Body of pancreas (tissue), 4 donors: ENCODE results near the gene NRP1. TPM values are rescaled to one million over a fixed set of nuclear protein-coding genes. Genes with fewer than 3 reads are reported as not detected.

Source experiments
- ATAC-seq: fragments of 150-250 bp; one replicate; pipeline ENCODE4 v1.9.1; 2016
- DNase-seq, 4 donors: peaks; one replicate each; pipeline ENCODE4 v3.0.0-alpha.2; 2019
- H3K27ac ChIP-seq, 4 donors: fragments of 200-600 bp; sonication (generic); 1 replicate in 3 of 4; 2 replicates in 1 of 4; pipeline versions ENCODE4 v1.5.1 to v1.6.1; 2016 to 2019; ENCODE audit warnings: mild to moderate bottlenecking in 1 of 4, mixed read lengths in 1 of 4, moderate library complexity in 1 of 4
- H3K27me3 ChIP-seq, 2 donors: fragments of 200-600 bp; sonication (generic); one replicate each; pipeline ENCODE4 v1.6.0; 2016; ENCODE audit warnings: mild to moderate bottlenecking in 1 of 2
- H3K36me3 ChIP-seq, 2 donors: fragments of 200-600 bp; sonication (generic); replicated peaks in 1 of 2; 2 replicates each; pipeline ENCODE4 v1.5.1; 2016; ENCODE audit warnings: low read depth in 2 of 2; ENCODE audit not compliant: insufficient read depth in 1 of 2
- H3K4me1 ChIP-seq: fragments of 200-600 bp; sonication (generic); one replicate; pipeline ENCODE4 v1.6.0; 2016
- H3K4me3 ChIP-seq, 2 donors: fragments of 200-600 bp; sonication (generic); 1 replicate in 1 of 2; 2 replicates in 1 of 2; pipeline ENCODE4 v1.5.1; 2016 to 2019
- H3K9me3 ChIP-seq, 3 donors: fragments of 200-600 bp; sonication (generic); 1 replicate in 2 of 3; 2 replicates in 1 of 3; pipeline ENCODE4 v1.5.1; 2016
- CTCF ChIP-seq, 7 experiments: fragments of 450-650 bp in 4 of 7; fragments of 200-600 bp in 3 of 7; sonication (generic) in 3 of 7; IDR thresholded peaks; one replicate each; pipeline ENCODE4 v1.5.1; 2016 to 2019; ENCODE audit warnings: antibody characterized with exemption in 7 of 7
- POLR2A ChIP-seq, 3 donors: fragments of 450-650 bp; IDR thresholded peaks; one replicate each; pipeline ENCODE4 v1.6.1; 2016; ENCODE audit warnings: antibody characterized with exemption in 3 of 3, mild to moderate bottlenecking in 2 of 3
- WGBS, 2 donors: methylation state at CpG; one replicate each; pipeline ENCODE4 v1.1.5; 2017; 5-methylcytosine and 5-hydroxymethylcytosine counted together
- intact Hi-C: fragments of 100-400 bp; cut with DNase I; formaldehyde crosslinking; loops from one replicate; pipeline ENCODE4 v1.15.1; 2023
- total RNA-seq, 2 donors: library from RNA; depleted of rRNA; stranded (reverse); fragments of >200 nt; gene quantifications; one replicate each; pipeline ENCODE4 v1.1.0, GENCODE V29; 2016

The NRP1 gene
- total RNA-seq, 2 donors from 2014 or later = 37.6 to 62.6 TPM

GRCh38 chr10:33331379-33331694 lies 3.1 kb downstream of the NRP1 start:
- WGBS, 2 donors = 2 to 9% methylated on average over 2 of the region's 2 CpGs
- DNase-seq = no peak
- Histone ChIP-seq H3K4me3 (no peak overlapping the region), H3K9me3 (no peaks in the 10 kb centered on the region), H3K27me3 (no peaks in the 10 kb centered on the region), H3K27ac (peak overlapping the region in 3 of 4 donors; percentile 8 to 39 (median 10)), H3K4me1 (peaks cover 30% of the 10 kb centered on the region), H3K36me3 (no peaks in the 10 kb centered on the region)
- ATAC-seq = no peak
- TF ChIP-seq POLR2A (IDR thresholded peaks at IDR 0.05) = no peak
- no peak for TF ChIP-seq CTCF (IDR thresholded peaks at IDR 0.05)
- intact Hi-C loops = no loop called here

GRCh38 chr10:33330543-33331378 lies 3.7 kb downstream of the NRP1 start:
- Histone ChIP-seq H3K27me3 (no peaks in the 10 kb centered on the region), H3K36me3 (no peaks in the 10 kb centered on the region), H3K4me1 (peaks cover 26% of the 10 kb centered on the region), H3K4me3 (peak overlapping the region in 1 of 2 donors; percentile 4), H3K9me3 (no peaks in the 10 kb centered on the region), H3K27ac (peak overlapping the region; percentile 8 to 39 (median 18))
- TF ChIP-seq CTCF (IDR thresholded peaks at IDR 0.05) = peak; percentile 69 to 91 (median 88)
- no peak for TF ChIP-seq POLR2A (IDR thresholded peaks at IDR 0.05)
- WGBS, 2 donors = 1 to 3% methylated on average over 13 of the region's 13 CpGs
- intact Hi-C loops = no loop called here
- DNase-seq (peak; percentile 80 to 87 (median 83)), ATAC-seq (peak; percentile 31)

- H3K4me1 ChIP-seq = peaks cover 19% of the 10 kb centered on the region
- intact Hi-C loops = no loop called here
- peak overlapping the region in 1 of 4 donors; percentile 8 for H3K27ac ChIP-seq
- DNase-seq (no peak), ATAC-seq (no peak)
- H3K36me3 ChIP-seq = no peaks in the 10 kb centered on the region
- WGBS, 2 donors = 58 to 61% methylated on average over 2 of the region's 2 CpGs
- H3K4me3 ChIP-seq = no peak overlapping the region
- H3K27me3 ChIP-seq = no peaks in the 10 kb centered on the region
- no peaks in the 10 kb centered on the region for H3K9me3 ChIP-seq
- no peak for TF ChIP-seq CTCF (IDR thresholded peaks at IDR 0.05)
- no peak for TF ChIP-seq POLR2A (IDR thresholded peaks at IDR 0.05)
These were observed 5.3 kb downstream of the NRP1 start for GRCh38 chr10:33329178-33329577.

- ATAC-seq = no peak
These were observed 6.2 kb downstream of the NRP1 start for GRCh38 chr10:33328253-33328652.

More at GRCh38 chr10:33328253-33328652, 6.2 kb downstream of the NRP1 start:
- H3K4me3 ChIP-seq = no peak overlapping the region
- H3K4me1 ChIP-seq = peaks cover 19% of the 10 kb centered on the region
- no peak for DNase-seq
- no peaks in the 10 kb centered on the region for H3K27me3 ChIP-seq
- 86 to 91% methylated on average over 3 of the region's 3 CpGs for WGBS, 2 donors
- no peak overlapping the region for H3K27ac ChIP-seq
- H3K36me3 ChIP-seq = no peaks in the 10 kb centered on the region
- H3K9me3 ChIP-seq = no peaks in the 10 kb centered on the region
- TF ChIP-seq CTCF (IDR thresholded peaks at IDR 0.05) = no peak
- TF ChIP-seq POLR2A (IDR thresholded peaks at IDR 0.05) = no peak
- intact Hi-C loops = no loop called here
